ENCODE results near the gene NXF3. TPM values are rescaled to one million over a fixed set of nuclear protein-coding genes. Genes with fewer than 3 reads are reported as not detected.
"Not testable (repeated sequence)": the region's sequence is repeated elsewhere in the genome, so short reads cannot be mapped to it uniquely, and the experiment has no call there.

Gene NXF3
- polyA plus RNA-seq, 3 donors from 2014 or later: not detected

GRCh38 chrX:103081051-103081450, 11.9 kb downstream of the NXF3 start:
- DNase-seq: no peak
- no peak overlapping the region for H3K4me3 Mint-ChIP-seq

GRCh38 chrX:103073467-103073866, 19.5 kb downstream of the NXF3 start:
- Mint-ChIP-seq H3K4me3 (no peak overlapping the region), H3K36me3 (no peaks in the 10 kb centered on the region), H3K27ac (no peak overlapping the region), H3K27me3 (ENCODE audit: low read depth in 3 of 3) (peaks cover 0 to 10% (median 2%) of the 10 kb centered on the region in 3 donors), H3K4me1 (no peaks in the 10 kb centered on the region), H3K9me3 (no peaks in the 10 kb centered on the region)
- no peak for DNase-seq

More at GRCh38 chrX:103081051-103081450, 11.9 kb downstream of the NXF3 start:
- H3K27ac Mint-ChIP-seq: no peak overlapping the region
- peaks cover 0 to 1% (median 0%) of the 10 kb centered on the region in 6 donors for H3K9me3 Mint-ChIP-seq
- H3K36me3 Mint-ChIP-seq: no peaks in the 10 kb centered on the region
- H3K4me1 Mint-ChIP-seq: no peaks in the 10 kb centered on the region
- H3K27me3 Mint-ChIP-seq (ENCODE audit: low read depth in 3 of 3): peaks cover 0 to 5% (median 0%) of the 10 kb centered on the region in 3 donors

GRCh38 chrX:103066606-103067005, 26.3 kb downstream of the NXF3 start:
- no peaks in the 10 kb centered on the region for H3K36me3 Mint-ChIP-seq
- H3K27me3 Mint-ChIP-seq (ENCODE audit: low read depth in 3 of 3): peaks cover 2 to 15% (median 7%) of the 10 kb centered on the region in 3 donors
- H3K4me3 Mint-ChIP-seq: no peak overlapping the region
- no peak overlapping the region for H3K27ac Mint-ChIP-seq
- no peaks in the 10 kb centered on the region for H3K4me1 Mint-ChIP-seq
- no peak for DNase-seq
- H3K9me3 Mint-ChIP-seq: no peaks in the 10 kb centered on the region

GRCh38 chrX:103063918-103064434, 29.0 kb downstream of the NXF3 start, which contains the start of gene BEX1:
Gene BEX1, minus strand, starts transcription at chrX:103064171. Its CDS starts 897 bp downstream, at chrX:103063274.
- H3K4me3 Mint-ChIP-seq: no peak within 1 kb of the TSS
- no peak for DNase-seq
- H3K9me3 Mint-ChIP-seq: no peaks in the 10 kb centered on the region
- H3K36me3 Mint-ChIP-seq: no peaks in the 10 kb centered on the region
- H3K27ac Mint-ChIP-seq: no peak within 1 kb of the TSS
- H3K27me3 Mint-ChIP-seq (ENCODE audit: low read depth in 3 of 3): peaks cover 2 to 14% (median 7%) of the 10 kb centered on the region in 3 donors
- H3K4me1 Mint-ChIP-seq: no peaks in the 10 kb centered on the region

- Mint-ChIP-seq H3K36me3 (no peaks in the 10 kb centered on the region), H3K27ac (no peak overlapping the region), H3K4me1 (no peaks in the 10 kb centered on the region), H3K27me3 (ENCODE audit: low read depth in 3 of 3) (peaks cover 2 to 14% (median 6%) of the 10 kb centered on the region in 3 donors), H3K4me3 (no peak overlapping the region), H3K9me3 (no peaks in the 10 kb centered on the region)
- no peak for DNase-seq
Measured at GRCh38 chrX:103063191-103063845, 29.6 kb downstream of the NXF3 start.

- no peak overlapping the region for H3K4me3 Mint-ChIP-seq
- peaks cover 2 to 14% (median 3%) of the 10 kb centered on the region in 3 donors for H3K27me3 Mint-ChIP-seq (ENCODE audit: low read depth in 3 of 3)
- no peak for DNase-seq
- H3K27ac Mint-ChIP-seq: no peak overlapping the region
- H3K4me1 Mint-ChIP-seq: no peaks in the 10 kb centered on the region
- no peaks in the 10 kb centered on the region for H3K9me3 Mint-ChIP-seq
- H3K36me3 Mint-ChIP-seq: no peaks in the 10 kb centered on the region
Measured at GRCh38 chrX:103061486-103061885, 31.5 kb downstream of the NXF3 start.

GRCh38 chrX:103056902-103057301, 36.0 kb downstream of the NXF3 start:
- H3K4me3 Mint-ChIP-seq: no peak overlapping the region
- H3K4me1 Mint-ChIP-seq: no peaks in the 10 kb centered on the region
- H3K27ac Mint-ChIP-seq: no peak overlapping the region
- no peaks in the 10 kb centered on the region for H3K36me3 Mint-ChIP-seq
- peaks cover 2 to 4% (median 2%) of the 10 kb centered on the region in 3 donors for H3K27me3 Mint-ChIP-seq (ENCODE audit: low read depth in 3 of 3)
- DNase-seq: no peak
- no peaks in the 10 kb centered on the region for H3K9me3 Mint-ChIP-seq

- H3K9me3 Mint-ChIP-seq: no peaks in the 10 kb centered on the region
- no peak for DNase-seq
- no peak overlapping the region for H3K27ac Mint-ChIP-seq
- H3K27me3 Mint-ChIP-seq (ENCODE audit: low read depth in 3 of 3): peaks cover 2 to 6% (median 5%) of the 10 kb centered on the region in 3 donors
- H3K36me3 Mint-ChIP-seq: no peaks in the 10 kb centered on the region
- H3K4me3 Mint-ChIP-seq: no peak overlapping the region
- no peaks in the 10 kb centered on the region for H3K4me1 Mint-ChIP-seq
Measured at GRCh38 chrX:103052625-103053024, 40.3 kb downstream of the NXF3 start.

GRCh38 chrX:103051260-103051789, 41.6 kb downstream of the NXF3 start:
- Mint-ChIP-seq H3K27ac (no peak overlapping the region), H3K27me3 (ENCODE audit: low read depth in 3 of 3) (peaks cover 2 to 6% (median 5%) of the 10 kb centered on the region in 3 donors), H3K4me1 (no peaks in the 10 kb centered on the region), H3K36me3 (no peaks in the 10 kb centered on the region), H3K9me3 (no peaks in the 10 kb centered on the region), H3K4me3 (no peak overlapping the region)
- no peak for DNase-seq

- not testable (repeated sequence) for H3K36me3 Mint-ChIP-seq; H3K27me3 Mint-ChIP-seq (ENCODE audit: low read depth in 3 of 3); H3K9me3 Mint-ChIP-seq; DNase-seq; H3K4me3 Mint-ChIP-seq; H3K27ac Mint-ChIP-seq; H3K4me1 Mint-ChIP-seq
Measured at GRCh38 chrX:103033371-103033770, 59.6 kb downstream of the NXF3 start.

Other genes starting within 250 kb of the NXF3 start
- not detected for gene RAB40AL, start 155.9 kb downstream of the NXF3 start, polyA plus RNA-seq
- not detected for gene BEX1, start 29.0 kb downstream of the NXF3 start, polyA plus RNA-seq
- 100 to 1,000 TPM in 1 of 3 donors, 10 to 100 TPM in 2; 74.6 to 123 (median 96.6) TPM for gene BEX4, start 122.0 kb upstream of the NXF3 start, polyA plus RNA-seq
- gene TCEAL8, start 162.0 kb upstream of the NXF3 start, polyA plus RNA-seq: 100 to 1,000 TPM in 2 of 3 donors, 10 to 100 TPM in 1; 85.7 to 118 (median 105) TPM
- gene TCEAL5, start 183.6 kb upstream of the NXF3 start, polyA plus RNA-seq: not detected
- gene BEX2, start 217.8 kb upstream of the NXF3 start, polyA plus RNA-seq: 10 to 100 TPM; 37.5 to 59.6 (median 38.2) TPM
- not detected for gene TCEAL7, start 237.1 kb upstream of the NXF3 start, polyA plus RNA-seq